ENCODE results near the gene DUSP19. TPM values are rescaled to one million over a fixed set of nuclear protein-coding genes. Genes with fewer than 3 reads are reported as not detected.

DUSP19 gene
- polyA plus RNA-seq, 1 donor (not counting 4 experiments of a cell fraction or from before 2014, with no cell fraction given): 1.1 TPM

DNA sequence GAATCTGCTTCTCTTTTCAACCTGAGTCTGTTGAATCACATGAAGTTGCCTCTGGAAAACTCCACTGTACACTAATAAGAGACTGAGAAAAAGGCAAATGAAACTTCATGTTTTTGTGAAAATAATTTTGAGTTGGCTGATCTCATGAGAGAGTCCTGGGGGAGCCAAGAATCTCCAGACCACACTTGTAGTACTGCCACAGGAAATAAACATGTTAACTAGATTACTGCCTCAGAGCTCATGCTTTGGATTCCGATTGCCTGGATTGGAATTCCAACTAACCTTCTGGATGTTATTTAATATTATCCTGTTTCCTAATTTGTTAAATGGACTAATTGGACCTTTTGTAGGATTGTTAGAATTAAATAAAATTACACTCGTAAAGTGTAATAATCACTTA is 70.9 kb downstream of the DUSP19 start:
- Histone ChIP-seq H3K27ac (ENCODE audit: control insufficient read depth, insufficient read depth, low read length) (no peak overlapping the region), H3K9me1 (ENCODE audit: control insufficient read depth, extremely low read depth, insufficient read depth, low read length) (no peaks in the 10 kb centered on the region), H3K36me3 (ENCODE audit: control insufficient read depth in 2 of 2, extremely low read depth in 1 of 2, insufficient read depth in 2 of 2, low read length in 2 of 2) (peaks cover 0 to 4% of the 10 kb centered on the region in 2 experiments), H4K20me1 (ENCODE audit: control insufficient read depth, extremely low read depth, insufficient read depth, low read length) (no peaks in the 10 kb centered on the region), H3K4me2 (ENCODE audit: control insufficient read depth, extremely low read depth, insufficient read depth, low read depth, low read length) (no peak overlapping the region), H2AFZ (ENCODE audit: control insufficient read depth, low read length) (no peak overlapping the region), H3K9me3 (ENCODE audit: control insufficient read depth, low read depth, low read length) (no peaks in the 10 kb centered on the region), H3K9ac (ENCODE audit: control insufficient read depth, extremely low read depth, insufficient read depth, low read length) (no peak overlapping the region), H3K79me2 (ENCODE audit: control insufficient read depth, insufficient read depth, low read length) (peaks cover 14% of the 10 kb centered on the region), H3K27me3 (ENCODE audit: control insufficient read depth, extremely low read depth, insufficient read depth, low read length) (no peaks in the 10 kb centered on the region), H3K4me1 (ENCODE audit: control insufficient read depth, extremely low read depth, insufficient read depth, low read length) (no peaks in the 10 kb centered on the region), H3K4me3 (ENCODE audit: control insufficient read depth in 2 of 3, extremely low read depth in 1 of 3, insufficient read depth in 2 of 3, low read depth in 1 of 3, low read length in 3 of 3) (no peak overlapping the region)
- dilution Hi-C loops (cut with MboI; ENCODE audit: extremely low pct_ligation_motif_present, low sequenced_read_pairs): no loop called here
- TF ChIP-seq, protein P1, sequence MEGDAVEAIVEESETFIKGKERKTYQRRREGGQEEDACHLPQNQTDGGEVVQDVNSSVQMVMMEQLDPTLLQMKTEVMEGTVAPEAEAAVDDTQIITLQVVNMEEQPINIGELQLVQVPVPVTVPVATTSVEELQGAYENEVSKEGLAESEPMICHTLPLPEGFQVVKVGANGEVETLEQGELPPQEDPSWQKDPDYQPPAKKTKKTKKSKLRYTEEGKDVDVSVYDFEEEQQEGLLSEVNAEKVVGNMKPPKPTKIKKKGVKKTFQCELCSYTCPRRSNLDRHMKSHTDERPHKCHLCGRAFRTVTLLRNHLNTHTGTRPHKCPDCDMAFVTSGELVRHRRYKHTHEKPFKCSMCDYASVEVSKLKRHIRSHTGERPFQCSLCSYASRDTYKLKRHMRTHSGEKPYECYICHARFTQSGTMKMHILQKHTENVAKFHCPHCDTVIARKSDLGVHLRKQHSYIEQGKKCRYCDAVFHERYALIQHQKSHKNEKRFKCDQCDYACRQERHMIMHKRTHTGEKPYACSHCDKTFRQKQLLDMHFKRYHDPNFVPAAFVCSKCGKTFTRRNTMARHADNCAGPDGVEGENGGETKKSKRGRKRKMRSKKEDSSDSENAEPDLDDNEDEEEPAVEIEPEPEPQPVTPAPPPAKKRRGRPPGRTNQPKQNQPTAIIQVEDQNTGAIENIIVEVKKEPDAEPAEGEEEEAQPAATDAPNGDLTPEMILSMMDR (optimal IDR thresholded peaks at IDR 0.05 in 1 of 3, IDR thresholded peaks at IDR 0.05 in 1 of 3, conservative IDR thresholded peaks at IDR 0.05 in 1 of 3; ENCODE audit: extremely low read depth in 1 of 3, insufficient read depth in 2 of 3, low read length in 3 of 3): no peak
- TF ChIP-seq EZH2 (IDR thresholded peaks at IDR 0.05; ENCODE audit: low read length): no peak
- no peak for FAIRE-seq
- no peak for DNase-seq (ENCODE audit: low read depth, low spot score)

Small RNA genes lying within 50 kb of the gene (small RNA-seq; reads per million reads assigned to genes)
- gene RF00599 (ENCODE audit: insufficient read length in 3 of 3, low read depth in 3 of 3, low replicate concordance in 1 of 3): 0 reads per million in 3 experiments

Other genes with a start within 250 kb of the DUSP19 start
- 0.05 TPM in 2 of 3 replicates, not detected in the other for gene FRZB, start 212.1 kb upstream of the DUSP19 start, polyA plus RNA-seq
- gene NCKAP1, start 40.3 kb upstream of the DUSP19 start, polyA plus RNA-seq: 149 to 207 TPM (median 176 TPM) in 3 replicates
- 13.9 to 22.6 TPM (median 15.4 TPM) in 3 replicates for gene NUP35, start 45.7 kb downstream of the DUSP19 start, polyA plus RNA-seq

All from keratinocyte (primary cell).